22Rv1 (cell line): ENCODE results near the gene ATPAF1.

Source experiments
- H3K27ac ChIP-seq: fragments of 450-650 bp; 2 replicates; pipeline ENCODE4 v1.5.1; 2017
- CTCF ChIP-seq: fragments of 450-650 bp; IDR thresholded peaks from 2 replicates; pipeline ENCODE4 v1.5.1; 2017; ENCODE audit warnings: mild to moderate bottlenecking
- ZFX ChIP-seq: fragments of 450-650 bp; IDR thresholded peaks from 2 replicates; pipeline ENCODE4 v1.6.1; 2017; ENCODE audit warnings: antibody characterized with exemption, borderline replicate concordance

The ATPAF1 gene

GRCh38 chr1:46585312-46585938 lies 82.7 kb downstream of the ATPAF1 start:
- no peak for TF ChIP-seq CTCF
- TF ChIP-seq ZFX: no peak

GRCh38 chr1:46583494-46583893 lies 84.7 kb downstream of the ATPAF1 start:
- no peak overlapping the region for H3K27ac ChIP-seq
- no peak for TF ChIP-seq ZFX
- TF ChIP-seq CTCF: no peak

More at GRCh38 chr1:46585312-46585938, 82.7 kb downstream of the ATPAF1 start:
- no peak overlapping the region for H3K27ac ChIP-seq

- no peak for TF ChIP-seq ZFX
- TF ChIP-seq CTCF: no peak
- H3K27ac ChIP-seq: no peak overlapping the region
Measured at GRCh38 chr1:46582972-46583371, 85.2 kb downstream of the ATPAF1 start.
